ENCODE results near the gene FKBP14. TPM values are rescaled to one million over a fixed set of nuclear protein-coding genes. Genes with fewer than 3 reads are reported as not detected.

FKBP14 gene
- total and polyA plus RNA-seq, 9 of the 15 experiments (the other 6 are each of a cell fraction or from before 2014, with no cell fraction given): 5.3 to 27.9 (median 14.3) TPM

DNA sequence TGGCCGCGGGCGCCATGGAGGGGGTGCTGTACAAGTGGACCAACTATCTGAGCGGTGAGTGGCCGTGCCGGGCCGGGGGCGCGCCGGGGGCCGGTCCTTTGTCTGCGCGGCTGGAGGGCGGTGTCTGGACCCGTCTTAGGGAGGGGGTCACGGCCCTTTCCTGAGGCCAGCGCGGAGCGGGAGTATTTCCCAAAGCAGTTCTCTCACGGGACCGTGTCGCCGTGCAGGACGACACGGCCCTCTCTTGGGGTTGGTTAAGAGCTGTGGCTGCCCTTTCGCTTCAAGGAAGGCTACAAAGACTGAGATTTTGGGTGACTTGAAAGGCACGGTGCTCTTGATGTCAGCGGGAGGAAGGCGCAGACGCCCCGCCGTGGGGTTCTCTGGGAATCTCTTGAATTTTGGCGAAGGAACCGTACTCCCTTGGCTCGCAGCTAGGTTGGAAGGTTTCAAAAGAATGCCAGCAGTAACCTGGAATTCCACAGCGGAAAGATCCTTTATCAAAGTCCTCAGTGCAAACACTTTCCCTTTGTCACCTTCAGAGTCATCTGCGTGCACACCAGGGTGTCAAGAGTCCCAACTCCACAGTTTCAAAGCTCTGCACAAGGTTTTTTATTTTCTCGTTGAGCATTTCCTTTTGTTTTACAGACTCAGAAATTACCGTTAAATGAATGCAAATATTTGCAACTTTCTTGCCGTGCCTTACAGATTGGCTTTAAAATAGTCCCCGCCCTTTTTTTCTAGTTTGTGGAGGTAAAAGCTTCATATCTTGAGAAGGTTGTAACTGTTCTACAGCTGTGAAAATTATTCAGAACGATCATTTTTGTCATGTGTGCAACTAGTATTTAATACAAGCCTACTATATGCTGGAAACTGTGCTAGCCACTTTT lies 2.5 kb upstream of the FKBP14 start (continued):
- TF ChIP-seq, protein P1, sequence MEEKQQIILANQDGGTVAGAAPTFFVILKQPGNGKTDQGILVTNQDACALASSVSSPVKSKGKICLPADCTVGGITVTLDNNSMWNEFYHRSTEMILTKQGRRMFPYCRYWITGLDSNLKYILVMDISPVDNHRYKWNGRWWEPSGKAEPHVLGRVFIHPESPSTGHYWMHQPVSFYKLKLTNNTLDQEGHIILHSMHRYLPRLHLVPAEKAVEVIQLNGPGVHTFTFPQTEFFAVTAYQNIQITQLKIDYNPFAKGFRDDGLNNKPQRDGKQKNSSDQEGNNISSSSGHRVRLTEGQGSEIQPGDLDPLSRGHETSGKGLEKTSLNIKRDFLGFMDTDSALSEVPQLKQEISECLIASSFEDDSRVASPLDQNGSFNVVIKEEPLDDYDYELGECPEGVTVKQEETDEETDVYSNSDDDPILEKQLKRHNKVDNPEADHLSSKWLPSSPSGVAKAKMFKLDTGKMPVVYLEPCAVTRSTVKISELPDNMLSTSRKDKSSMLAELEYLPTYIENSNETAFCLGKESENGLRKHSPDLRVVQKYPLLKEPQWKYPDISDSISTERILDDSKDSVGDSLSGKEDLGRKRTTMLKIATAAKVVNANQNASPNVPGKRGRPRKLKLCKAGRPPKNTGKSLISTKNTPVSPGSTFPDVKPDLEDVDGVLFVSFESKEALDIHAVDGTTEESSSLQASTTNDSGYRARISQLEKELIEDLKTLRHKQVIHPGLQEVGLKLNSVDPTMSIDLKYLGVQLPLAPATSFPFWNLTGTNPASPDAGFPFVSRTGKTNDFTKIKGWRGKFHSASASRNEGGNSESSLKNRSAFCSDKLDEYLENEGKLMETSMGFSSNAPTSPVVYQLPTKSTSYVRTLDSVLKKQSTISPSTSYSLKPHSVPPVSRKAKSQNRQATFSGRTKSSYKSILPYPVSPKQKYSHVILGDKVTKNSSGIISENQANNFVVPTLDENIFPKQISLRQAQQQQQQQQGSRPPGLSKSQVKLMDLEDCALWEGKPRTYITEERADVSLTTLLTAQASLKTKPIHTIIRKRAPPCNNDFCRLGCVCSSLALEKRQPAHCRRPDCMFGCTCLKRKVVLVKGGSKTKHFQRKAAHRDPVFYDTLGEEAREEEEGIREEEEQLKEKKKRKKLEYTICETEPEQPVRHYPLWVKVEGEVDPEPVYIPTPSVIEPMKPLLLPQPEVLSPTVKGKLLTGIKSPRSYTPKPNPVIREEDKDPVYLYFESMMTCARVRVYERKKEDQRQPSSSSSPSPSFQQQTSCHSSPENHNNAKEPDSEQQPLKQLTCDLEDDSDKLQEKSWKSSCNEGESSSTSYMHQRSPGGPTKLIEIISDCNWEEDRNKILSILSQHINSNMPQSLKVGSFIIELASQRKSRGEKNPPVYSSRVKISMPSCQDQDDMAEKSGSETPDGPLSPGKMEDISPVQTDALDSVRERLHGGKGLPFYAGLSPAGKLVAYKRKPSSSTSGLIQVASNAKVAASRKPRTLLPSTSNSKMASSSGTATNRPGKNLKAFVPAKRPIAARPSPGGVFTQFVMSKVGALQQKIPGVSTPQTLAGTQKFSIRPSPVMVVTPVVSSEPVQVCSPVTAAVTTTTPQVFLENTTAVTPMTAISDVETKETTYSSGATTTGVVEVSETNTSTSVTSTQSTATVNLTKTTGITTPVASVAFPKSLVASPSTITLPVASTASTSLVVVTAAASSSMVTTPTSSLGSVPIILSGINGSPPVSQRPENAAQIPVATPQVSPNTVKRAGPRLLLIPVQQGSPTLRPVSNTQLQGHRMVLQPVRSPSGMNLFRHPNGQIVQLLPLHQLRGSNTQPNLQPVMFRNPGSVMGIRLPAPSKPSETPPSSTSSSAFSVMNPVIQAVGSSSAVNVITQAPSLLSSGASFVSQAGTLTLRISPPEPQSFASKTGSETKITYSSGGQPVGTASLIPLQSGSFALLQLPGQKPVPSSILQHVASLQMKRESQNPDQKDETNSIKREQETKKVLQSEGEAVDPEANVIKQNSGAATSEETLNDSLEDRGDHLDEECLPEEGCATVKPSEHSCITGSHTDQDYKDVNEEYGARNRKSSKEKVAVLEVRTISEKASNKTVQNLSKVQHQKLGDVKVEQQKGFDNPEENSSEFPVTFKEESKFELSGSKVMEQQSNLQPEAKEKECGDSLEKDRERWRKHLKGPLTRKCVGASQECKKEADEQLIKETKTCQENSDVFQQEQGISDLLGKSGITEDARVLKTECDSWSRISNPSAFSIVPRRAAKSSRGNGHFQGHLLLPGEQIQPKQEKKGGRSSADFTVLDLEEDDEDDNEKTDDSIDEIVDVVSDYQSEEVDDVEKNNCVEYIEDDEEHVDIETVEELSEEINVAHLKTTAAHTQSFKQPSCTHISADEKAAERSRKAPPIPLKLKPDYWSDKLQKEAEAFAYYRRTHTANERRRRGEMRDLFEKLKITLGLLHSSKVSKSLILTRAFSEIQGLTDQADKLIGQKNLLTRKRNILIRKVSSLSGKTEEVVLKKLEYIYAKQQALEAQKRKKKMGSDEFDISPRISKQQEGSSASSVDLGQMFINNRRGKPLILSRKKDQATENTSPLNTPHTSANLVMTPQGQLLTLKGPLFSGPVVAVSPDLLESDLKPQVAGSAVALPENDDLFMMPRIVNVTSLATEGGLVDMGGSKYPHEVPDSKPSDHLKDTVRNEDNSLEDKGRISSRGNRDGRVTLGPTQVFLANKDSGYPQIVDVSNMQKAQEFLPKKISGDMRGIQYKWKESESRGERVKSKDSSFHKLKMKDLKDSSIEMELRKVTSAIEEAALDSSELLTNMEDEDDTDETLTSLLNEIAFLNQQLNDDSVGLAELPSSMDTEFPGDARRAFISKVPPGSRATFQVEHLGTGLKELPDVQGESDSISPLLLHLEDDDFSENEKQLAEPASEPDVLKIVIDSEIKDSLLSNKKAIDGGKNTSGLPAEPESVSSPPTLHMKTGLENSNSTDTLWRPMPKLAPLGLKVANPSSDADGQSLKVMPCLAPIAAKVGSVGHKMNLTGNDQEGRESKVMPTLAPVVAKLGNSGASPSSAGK (IDR thresholded peaks at IDR 0.05): 0 out of 2 replicates have a peak, but pooled peaks have one; percentile 15
- TF ChIP-seq RFX5 (IDR thresholded peaks at IDR 0.05; ENCODE audit: low read depth, low read length) (no peak), HDAC1 (IDR thresholded peaks at IDR 0.05) (peak in 1 of 2 experiments; percentile 18; a peak in 1 of 4 replicates)
